ENCODE measurements around the gene DCAF17. TPM values are rescaled to one million over a fixed set of nuclear protein-coding genes. Genes with fewer than 3 reads are reported as not detected.

The DCAF17 gene
- total and polyA plus RNA-seq, 2 donors (not counting 1 experiment from before 2014, with no cell fraction given) = 8.8 to 29.4 TPM

DNA sequence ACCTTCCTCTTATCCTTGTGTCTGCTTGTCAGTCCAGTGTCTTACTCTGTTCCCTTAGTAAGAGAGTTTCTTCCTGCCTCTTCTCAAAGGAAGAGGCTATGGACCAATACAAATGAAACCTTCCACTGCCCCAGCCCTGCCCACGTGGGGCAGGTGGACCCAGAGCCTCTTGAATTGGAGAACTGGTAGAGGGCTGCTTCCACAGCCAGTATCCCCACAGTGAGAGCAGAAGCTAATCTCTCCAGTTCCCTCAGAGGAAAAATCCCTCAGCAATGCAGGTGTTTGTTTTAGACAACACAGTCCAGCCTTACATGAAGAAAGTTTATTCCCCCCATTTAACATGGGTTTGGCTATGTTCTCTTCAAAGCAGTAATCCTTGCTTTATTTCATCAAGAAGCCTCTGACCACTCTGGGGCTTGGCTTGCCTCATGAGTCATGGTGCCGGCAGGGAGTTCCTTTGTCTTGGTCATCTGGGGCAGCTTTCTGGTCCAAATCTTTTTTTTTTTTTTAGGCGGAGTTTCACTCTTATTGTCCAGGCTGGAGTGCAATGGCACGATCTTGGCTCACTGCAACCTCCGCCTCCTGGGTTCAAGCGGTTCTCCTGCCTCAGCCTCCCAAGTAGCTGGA, 81.8 kb downstream of the DCAF17 start:
- Histone ChIP-seq H2AFZ (ENCODE audit: insufficient read depth, low read depth, low read length, poor library complexity, severe bottlenecking) (no peak overlapping the region), H3K9me3 (ENCODE audit: control extremely low read depth in 1 of 3, control insufficient read depth in 2 of 3, insufficient read depth in 1 of 3, low read length in 2 of 3) (peaks cover 0 to 2% (median 0%) of the 10 kb centered on the region in 3 donors), H3K4me3 (ENCODE audit: control extremely low read depth in 1 of 5, extremely low read depth in 1 of 5, insufficient read depth in 1 of 5, low read depth in 2 of 5, low read length in 4 of 5) (no peak overlapping the region), H3K9ac (ENCODE audit: low read length) (no peak overlapping the region), H4K20me1 (ENCODE audit: control insufficient read depth, insufficient read depth, low read length, poor library complexity, severe bottlenecking) (no peaks in the 10 kb centered on the region), H3K4me1 (ENCODE audit: control insufficient read depth in 2 of 2, insufficient read depth in 2 of 2, low read length in 2 of 2) (peaks cover 0 to 5% of the 10 kb centered on the region in 2 donors), H3K4me2 (replicated peaks; ENCODE audit: low read depth, low read length, poor library complexity, severe bottlenecking) (no peak overlapping the region), H3K79me2 (ENCODE audit: control insufficient read depth, insufficient read depth, low read length) (no peaks in the 10 kb centered on the region), H3K27me3 (replicated peaks in 1 of 4; ENCODE audit: control extremely low read depth in 1 of 4, control insufficient read depth in 3 of 4, insufficient read depth in 4 of 4, low read length in 3 of 4) (peaks cover 0 to 8% (median 5%) of the 10 kb centered on the region in 4 experiments), H3K27ac (ENCODE audit: low read length in 2 of 2) (no peak overlapping the region), H3K36me3 (replicated peaks in 1 of 2; ENCODE audit: control extremely low read depth in 1 of 2, control insufficient read depth in 1 of 2, extremely low read depth in 1 of 2, insufficient read depth in 2 of 2, low read length in 1 of 2) (no peaks in the 10 kb centered on the region)
- ChIA-PET POLR2A (no interaction called here), CTCF (no interaction called here)
- ATAC-seq (ENCODE audit: low read depth) (no peak), DNase-seq (no peak)
- Mint-ChIP-seq H3K9me3 (ENCODE audit: insufficient read depth) (no peaks in the 10 kb centered on the region), H3K27ac (no peak overlapping the region), H3K4me3 (no peak overlapping the region), H3K4me1 (peaks cover 5% of the 10 kb centered on the region), H3K27me3 (peaks cover 18% of the 10 kb centered on the region)
- WGBS (ENCODE audit: insufficient coverage) = 100% methylated on average over 2 of the region's 6 CpGs
- TF ChIP-seq EZH2 (IDR thresholded peaks at IDR 0.05; ENCODE audit: borderline replicate concordance, insufficient read depth, low read depth, low read length, poor library complexity, severe bottlenecking) = no peak
- TF ChIP-seq, protein P1, sequence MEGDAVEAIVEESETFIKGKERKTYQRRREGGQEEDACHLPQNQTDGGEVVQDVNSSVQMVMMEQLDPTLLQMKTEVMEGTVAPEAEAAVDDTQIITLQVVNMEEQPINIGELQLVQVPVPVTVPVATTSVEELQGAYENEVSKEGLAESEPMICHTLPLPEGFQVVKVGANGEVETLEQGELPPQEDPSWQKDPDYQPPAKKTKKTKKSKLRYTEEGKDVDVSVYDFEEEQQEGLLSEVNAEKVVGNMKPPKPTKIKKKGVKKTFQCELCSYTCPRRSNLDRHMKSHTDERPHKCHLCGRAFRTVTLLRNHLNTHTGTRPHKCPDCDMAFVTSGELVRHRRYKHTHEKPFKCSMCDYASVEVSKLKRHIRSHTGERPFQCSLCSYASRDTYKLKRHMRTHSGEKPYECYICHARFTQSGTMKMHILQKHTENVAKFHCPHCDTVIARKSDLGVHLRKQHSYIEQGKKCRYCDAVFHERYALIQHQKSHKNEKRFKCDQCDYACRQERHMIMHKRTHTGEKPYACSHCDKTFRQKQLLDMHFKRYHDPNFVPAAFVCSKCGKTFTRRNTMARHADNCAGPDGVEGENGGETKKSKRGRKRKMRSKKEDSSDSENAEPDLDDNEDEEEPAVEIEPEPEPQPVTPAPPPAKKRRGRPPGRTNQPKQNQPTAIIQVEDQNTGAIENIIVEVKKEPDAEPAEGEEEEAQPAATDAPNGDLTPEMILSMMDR (IDR thresholded peaks at IDR 0.05) = no peak
- intact Hi-C loops (cut with micrococcal nuclease) = no loop called here

GRCh38 chr2:171516793-171517192, 82.8 kb downstream of the DCAF17 start:
- no peaks in the 10 kb centered on the region for H3K36me3 ChIP-seq (replicated peaks in 1 of 2; ENCODE audit: control extremely low read depth in 1 of 2, control insufficient read depth in 1 of 2, extremely low read depth in 1 of 2, insufficient read depth in 2 of 2, low read length in 1 of 2)
- no peak overlapping the region for H3K27ac ChIP-seq (ENCODE audit: low read length in 2 of 2)
- no peak for ATAC-seq (ENCODE audit: low read depth)
- CTCF ChIA-PET = no interaction called here
- peaks cover 28% of the 10 kb centered on the region for H3K27me3 Mint-ChIP-seq
- peaks cover 1 to 6% of the 10 kb centered on the region in 2 donors for H3K4me1 ChIP-seq (ENCODE audit: control insufficient read depth in 2 of 2, insufficient read depth in 2 of 2, low read length in 2 of 2)
- no peak overlapping the region for H3K4me2 ChIP-seq (replicated peaks; ENCODE audit: low read depth, low read length, poor library complexity, severe bottlenecking)
- POLR2A ChIA-PET = no interaction called here
- intact Hi-C loops (cut with micrococcal nuclease) = no loop called here
- 89% methylated on average over 3 of the region's 5 CpGs for WGBS (ENCODE audit: insufficient coverage)
- H2AFZ ChIP-seq (ENCODE audit: insufficient read depth, low read depth, low read length, poor library complexity, severe bottlenecking) = no peak overlapping the region
- H3K4me1 Mint-ChIP-seq = peaks cover 10% of the 10 kb centered on the region
- H3K79me2 ChIP-seq (ENCODE audit: control insufficient read depth, insufficient read depth, low read length) = no peaks in the 10 kb centered on the region
- H3K27me3 ChIP-seq (replicated peaks in 1 of 4; ENCODE audit: control extremely low read depth in 1 of 4, control insufficient read depth in 3 of 4, insufficient read depth in 4 of 4, low read length in 3 of 4) = peaks cover 0 to 16% (median 11%) of the 10 kb centered on the region in 4 experiments
- H3K9me3 ChIP-seq (ENCODE audit: control extremely low read depth in 1 of 3, control insufficient read depth in 2 of 3, insufficient read depth in 1 of 3, low read length in 2 of 3) = peaks cover 0 to 2% (median 0%) of the 10 kb centered on the region in 3 donors
- DNase-seq = no peak
- TF ChIP-seq, protein P1 (IDR thresholded peaks at IDR 0.05) = no peak
- no peak for TF ChIP-seq EZH2 (IDR thresholded peaks at IDR 0.05; ENCODE audit: borderline replicate concordance, insufficient read depth, low read depth, low read length, poor library complexity, severe bottlenecking)
- H3K4me3 ChIP-seq (ENCODE audit: control extremely low read depth in 1 of 5, extremely low read depth in 1 of 5, insufficient read depth in 1 of 5, low read depth in 2 of 5, low read length in 4 of 5) = no peak overlapping the region
- no peaks in the 10 kb centered on the region for H3K9me3 Mint-ChIP-seq (ENCODE audit: insufficient read depth)
- no peak overlapping the region for H3K27ac Mint-ChIP-seq
- no peaks in the 10 kb centered on the region for H4K20me1 ChIP-seq (ENCODE audit: control insufficient read depth, insufficient read depth, low read length, poor library complexity, severe bottlenecking)
- no peak overlapping the region for H3K9ac ChIP-seq (ENCODE audit: low read length)
- H3K4me3 Mint-ChIP-seq = no peak overlapping the region
